GM21381 (cell line): ENCODE data around the gene SCUBE2.
A peak's percentile ranks its signal among the peaks of the same experiment; 100 is the strongest.

ENCODE experiments used
- ATAC-seq: cut with Tn5 transposase; IDR thresholded peaks from one replicate; pipeline ENCODE4 v1.9.1; 2021; ENCODE audit warnings: mild to moderate bottlenecking, moderate library complexity; ENCODE audit not compliant: unreplicated experiment

SCUBE2 gene

GRCh38 chr11:9091044-9091922 is at the start of gene SCUBE2:
TSS of gene SCUBE2 (minus strand) at chr11:9091599. CDS start at chr11:9091528, 71 bp downstream.
- ATAC-seq = no peak

- no peak for ATAC-seq
These were observed 49.8 kb upstream of the SCUBE2 start for GRCh38 chr11:9141186-9141585.

GRCh38 chr11:9139628-9140357 is 48.4 kb upstream of the SCUBE2 start:
- ATAC-seq = no peak

DNA sequence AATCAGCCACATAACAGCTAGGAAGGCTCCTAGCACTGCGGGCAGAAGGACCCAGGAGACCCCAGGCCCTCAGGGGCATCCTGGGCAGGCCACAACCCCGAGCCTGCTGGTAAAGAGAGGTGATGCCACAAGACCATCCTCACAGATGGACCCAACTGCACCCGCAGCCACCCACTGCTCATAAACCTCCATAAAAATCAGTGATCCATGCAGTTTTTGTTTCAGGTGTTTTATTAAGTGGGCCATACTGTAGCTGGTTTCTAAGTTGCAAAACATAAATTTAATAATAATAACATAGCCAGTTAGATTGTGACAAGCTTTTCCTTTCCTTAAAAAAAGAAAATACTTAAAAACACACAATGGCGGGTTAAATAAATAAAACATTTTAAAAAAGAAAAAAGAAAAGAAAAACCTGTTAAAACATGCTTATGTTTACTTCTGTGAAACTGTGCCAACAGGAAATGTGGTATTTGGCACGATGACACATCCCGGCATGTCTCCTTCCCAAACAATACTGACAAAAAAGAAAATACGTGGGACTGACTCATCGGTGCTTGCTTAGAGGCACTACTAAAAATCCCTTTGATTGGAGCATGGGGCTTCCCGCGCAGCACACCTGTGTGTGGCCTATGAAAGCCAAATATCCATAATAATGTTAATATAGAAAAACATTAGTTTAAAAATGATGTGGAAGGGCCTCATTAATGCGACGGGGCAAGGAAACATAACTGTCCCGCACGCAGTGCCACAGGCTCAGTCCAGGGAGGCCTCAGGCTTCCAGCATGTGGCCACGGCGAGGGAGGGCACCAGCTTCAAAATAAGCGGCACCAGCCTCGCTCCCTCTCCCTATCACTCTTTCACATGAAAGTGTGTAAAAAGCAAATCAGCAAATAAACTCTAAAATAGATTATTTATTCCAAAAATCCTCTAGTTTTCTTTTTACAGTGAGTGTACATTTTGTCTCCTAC is 47.5 kb upstream of the SCUBE2 start:
- ATAC-seq = no peak

DNA sequence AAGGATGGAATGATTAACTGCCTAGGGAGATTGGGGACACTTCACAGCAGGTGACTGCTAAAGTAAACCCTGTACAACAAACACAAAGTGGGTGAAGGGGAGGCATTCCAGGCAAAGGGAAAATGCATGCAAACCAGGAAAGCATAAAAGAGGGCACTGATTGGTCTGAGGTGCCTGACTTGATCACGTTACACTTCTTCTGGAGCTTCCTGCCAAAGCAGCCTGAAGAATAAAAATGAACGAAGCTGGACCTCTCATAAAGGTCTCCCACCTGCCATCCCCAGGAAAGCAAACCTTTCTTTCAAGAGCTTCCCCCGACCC is 46.7 kb upstream of the SCUBE2 start:
- ATAC-seq = no peak

GRCh38 chr11:9137293-9138132 is 46.1 kb upstream of the SCUBE2 start:
- peak; percentile 92 for ATAC-seq

DNA sequence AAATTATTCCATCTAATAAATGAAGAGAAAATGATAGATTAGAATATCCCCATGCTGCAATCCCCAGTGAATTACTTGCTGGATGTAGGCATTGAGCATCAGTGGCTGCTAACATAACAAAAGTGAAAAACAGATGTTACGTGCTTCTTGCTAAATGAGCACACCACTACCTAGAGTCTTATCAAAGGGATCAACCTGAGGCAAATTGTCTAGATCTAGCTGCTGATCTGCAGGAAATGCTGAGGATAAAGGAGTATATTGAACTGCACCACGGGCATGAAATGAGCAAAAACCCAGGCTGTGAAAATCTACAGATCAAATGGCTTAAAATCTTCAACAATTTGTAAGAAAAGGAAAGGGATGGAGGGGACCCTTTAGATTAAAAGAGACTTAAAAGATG is 45.3 kb upstream of the SCUBE2 start:
- ATAC-seq = no peak

DNA sequence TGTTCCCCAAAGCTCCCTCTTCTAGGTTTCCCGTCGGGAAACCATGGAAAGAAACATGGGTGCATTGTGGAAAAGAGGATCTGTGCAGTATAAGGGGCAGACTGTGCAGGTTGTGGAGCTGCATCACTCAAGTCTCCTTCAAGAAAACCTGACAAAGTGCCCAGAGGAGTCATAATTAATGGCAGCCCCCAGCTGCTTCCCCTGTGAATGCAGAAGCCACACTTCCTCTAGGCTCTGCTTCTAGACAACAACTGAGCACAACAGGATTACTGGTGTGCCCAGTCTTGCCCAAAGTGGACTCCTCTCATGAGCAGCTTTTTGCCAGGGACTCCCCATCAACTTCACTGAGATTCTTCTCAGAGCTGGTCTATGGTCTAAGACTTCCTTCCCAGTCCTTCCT is 42.6 kb upstream of the SCUBE2 start:
- no peak for ATAC-seq

DNA sequence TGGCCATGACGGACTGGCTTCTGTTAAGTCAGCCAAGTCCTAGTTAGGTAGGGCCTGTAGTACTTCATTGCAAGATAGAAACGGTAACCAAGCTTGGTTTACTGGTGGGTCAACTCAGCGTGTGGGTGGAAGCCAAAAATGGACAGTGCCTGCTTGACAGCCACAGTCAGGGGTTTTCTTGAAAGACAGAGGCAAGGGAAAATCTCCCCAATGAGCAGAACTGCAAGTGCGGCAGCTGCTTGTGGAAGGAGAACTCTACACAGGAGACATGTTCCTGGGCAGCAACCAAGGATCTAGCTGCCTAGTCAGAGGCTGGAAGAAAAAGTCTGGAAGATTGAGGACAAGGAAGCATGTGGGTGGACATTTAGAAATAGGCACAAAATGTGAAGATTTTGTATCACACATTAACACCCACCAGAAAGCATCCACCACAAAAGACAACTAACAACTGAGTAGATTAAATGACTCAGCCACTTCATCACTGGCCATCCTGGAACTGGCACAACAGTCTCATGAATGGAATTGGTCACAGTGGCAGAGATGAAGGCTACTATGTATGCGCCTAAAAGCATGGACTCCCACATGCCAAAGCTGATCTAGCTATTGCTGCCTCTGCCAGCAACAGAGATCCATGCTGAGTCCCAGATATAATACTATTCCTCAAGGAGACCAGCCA is 40.9 kb upstream of the SCUBE2 start:
- ATAC-seq = no peak

DNA sequence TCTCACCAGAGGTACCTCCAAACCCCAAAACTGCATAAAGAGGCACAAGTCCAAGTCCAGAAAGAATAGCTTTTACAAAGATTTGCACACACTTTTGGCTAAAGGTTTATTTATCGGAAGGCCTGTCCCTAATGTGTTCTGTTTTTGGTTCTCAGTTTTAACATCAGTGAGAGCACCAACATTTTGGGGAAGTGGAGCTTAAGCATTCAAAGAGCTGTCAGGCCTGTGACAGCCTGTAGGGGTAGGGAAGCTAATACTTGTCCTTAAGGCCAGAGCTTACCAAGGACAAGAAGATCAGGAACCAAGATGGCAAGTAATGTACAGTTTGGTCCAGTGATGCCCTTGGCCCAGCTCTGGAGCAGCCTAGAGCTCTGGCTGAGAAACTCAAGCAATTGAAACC is 38.9 kb upstream of the SCUBE2 start:
- ATAC-seq = no peak

DNA sequence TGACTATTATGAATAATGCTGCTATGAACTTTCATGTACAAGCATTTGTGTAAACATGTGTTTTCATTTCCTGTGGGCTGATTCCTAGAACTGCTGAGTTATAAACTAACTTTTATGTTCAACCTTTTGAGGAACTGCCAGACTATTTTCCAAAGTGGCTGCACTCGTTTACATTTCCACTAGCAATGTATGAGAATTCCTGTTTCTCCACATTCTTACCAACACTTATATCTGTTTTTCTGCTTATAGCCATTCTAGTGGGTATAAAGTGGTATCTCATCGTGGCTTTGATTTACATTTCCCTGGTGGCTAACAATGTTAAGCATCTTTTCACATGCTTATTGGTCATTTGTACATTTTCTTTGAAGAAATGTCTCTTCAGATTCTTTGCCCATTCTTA is 35.2 kb upstream of the SCUBE2 start:
- ATAC-seq = no peak

- ATAC-seq = no peak
These were observed 33.9 kb upstream of the SCUBE2 start for GRCh38 chr11:9125185-9125886.

DNA sequence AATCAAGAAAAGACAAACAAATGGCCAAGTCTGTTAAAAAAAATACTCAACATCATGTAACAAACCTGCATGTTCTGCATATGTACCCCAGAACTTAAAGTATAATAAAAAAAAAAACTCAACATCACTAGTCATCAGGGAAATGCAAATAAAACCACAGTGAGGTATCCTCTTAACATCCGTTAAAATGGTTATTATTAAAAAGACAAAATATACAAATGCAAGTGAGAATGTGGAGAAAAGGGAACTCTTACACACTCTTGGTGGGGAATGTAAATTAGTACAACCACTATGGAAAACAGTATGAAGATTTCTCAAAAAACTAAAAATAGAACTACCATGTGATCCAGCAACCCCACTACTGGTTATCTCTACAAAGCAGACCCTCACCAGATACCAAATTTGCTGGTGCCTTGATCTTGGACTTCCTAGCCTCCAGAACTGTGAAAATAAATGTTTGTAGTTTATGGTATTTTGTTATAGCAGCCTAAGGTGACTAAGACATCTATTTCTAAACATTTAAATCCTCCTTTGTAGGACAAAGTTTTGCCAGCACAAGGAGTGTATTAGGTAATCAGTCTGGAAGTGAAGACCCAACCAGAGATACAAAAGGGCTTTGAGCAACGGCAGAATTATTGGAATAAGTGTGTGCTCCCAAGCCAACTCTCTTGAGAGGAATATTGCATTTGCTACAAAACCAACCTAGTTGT is 32.4 kb upstream of the SCUBE2 start:
- no peak for ATAC-seq

DNA sequence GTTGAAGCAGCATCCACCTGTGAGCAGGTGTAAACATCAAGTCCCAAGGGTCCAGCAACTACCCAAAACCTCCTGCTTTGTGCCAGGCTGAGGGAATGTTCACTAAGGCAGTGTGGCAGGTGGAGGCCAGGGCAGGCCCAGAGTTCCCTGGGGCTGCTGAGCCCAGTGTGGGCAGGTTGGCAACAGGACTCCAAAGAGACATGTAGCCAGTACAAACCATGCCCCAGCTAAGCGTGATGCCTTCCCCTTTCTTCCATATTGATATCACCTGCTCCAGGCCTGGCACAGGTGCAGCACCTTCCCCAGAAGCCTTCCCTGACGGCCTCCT is 30.0 kb upstream of the SCUBE2 start:
- ATAC-seq = no peak

GRCh38 chr11:9120664-9121468 is 29.5 kb upstream of the SCUBE2 start:
- ATAC-seq = no peak

DNA sequence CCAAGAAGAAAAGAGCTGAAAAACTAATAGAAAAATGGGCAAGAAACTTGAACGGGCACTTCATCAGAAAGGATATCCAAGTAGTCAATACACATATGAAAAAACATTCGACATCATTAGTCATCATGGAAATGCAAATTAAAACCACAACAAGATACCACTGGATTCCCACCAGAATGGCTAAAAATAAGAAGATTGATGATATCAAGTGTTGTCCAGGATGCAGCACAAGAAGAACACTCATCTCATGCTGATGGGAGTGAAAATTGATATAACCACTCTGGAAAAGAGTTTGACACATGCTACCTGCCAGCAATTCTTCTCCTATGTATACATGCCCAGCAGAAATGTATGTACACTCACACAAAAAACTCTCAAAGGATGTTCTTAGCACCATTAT is 26.9 kb upstream of the SCUBE2 start:
- ATAC-seq = no peak

GRCh38 chr11:9112075-9112474 is 20.7 kb upstream of the SCUBE2 start:
- ATAC-seq = no peak
